Esophagus squamous epithelium (tissue), 5 donors: ENCODE measurements around the gene ST8SIA2. TPM values are rescaled to one million over a fixed set of nuclear protein-coding genes. Genes with fewer than 3 reads are reported as not detected.
A peak's percentile ranks its signal among the peaks of the same experiment; 100 is the strongest.

Experiments
- DNase-seq: peaks from one replicate; lab custom pipeline; 2025; lab: John Stamatoyannopoulos, UW
- H3K27ac ChIP-seq, 4 donors: fragments of 200-600 bp; sonication (generic); one replicate each; pipeline ENCODE4 v1.5.1; 2016 to 2019; ENCODE audit warnings: mild to moderate bottlenecking in 1 of 4
- H3K27me3 ChIP-seq, 4 donors: fragments of 200-600 bp; sonication (generic); 1 replicate in 3 of 4; 2 replicates in 1 of 4; pipeline versions ENCODE4 v1.5.1 to v1.6.0; 2017 to 2021; ENCODE audit warnings: antibody characterized with exemption in 1 of 4
- H3K36me3 ChIP-seq, 3 donors: fragments of 200-600 bp; sonication (generic); one replicate each; pipeline ENCODE4 v1.5.1; 2016 to 2019
- H3K4me1 ChIP-seq, 3 donors: fragments of 200-600 bp; sonication (generic); one replicate each; pipeline ENCODE4 v1.5.1; 2017 to 2019
- H3K4me3 ChIP-seq, 4 donors: fragments of 200-600 bp; sonication (generic); 1 replicate in 3 of 4; 2 replicates in 1 of 4; pipeline ENCODE4 v1.5.1; 2016 to 2019; ENCODE audit warnings: mild to moderate bottlenecking in 2 of 4, moderate library complexity in 1 of 4
- H3K9me3 ChIP-seq, 3 donors: fragments of 200-600 bp; sonication (generic); one replicate each; pipeline ENCODE4 v1.5.1; 2016 to 2019
- CTCF ChIP-seq, 6 experiments: fragments of 450-650 bp in 4 of 6; fragments of 200-600 bp in 2 of 6; sonication (generic) in 2 of 6; IDR thresholded peaks; one replicate each; pipeline ENCODE4 v1.5.1; 2016 to 2019; ENCODE audit warnings: antibody characterized with exemption in 6 of 6, mild to moderate bottlenecking in 4 of 6, moderate library complexity in 4 of 6
- POLR2A ChIP-seq, 4 donors: fragments of 450-650 bp; IDR thresholded peaks; one replicate each; pipeline ENCODE4 v1.6.1; 2017; ENCODE audit warnings: antibody characterized with exemption in 4 of 4, mild to moderate bottlenecking in 4 of 4, moderate library complexity in 3 of 4
- WGBS, 2 donors: methylation state at CpG; one replicate each; pipeline ENCODE4 v1.1.5; 2018; 5-methylcytosine and 5-hydroxymethylcytosine counted together
- intact Hi-C: fragments of 100-400 bp; cut with DNase I; formaldehyde crosslinking; loops from one replicate; pipeline ENCODE4 v1.15.0; 2022
- total RNA-seq, 4 donors: library from RNA; depleted of rRNA; stranded (reverse); fragments of >200 nt; gene quantifications; one replicate each; pipeline ENCODE4 v1.1.0, GENCODE V29; 2016
- donor health status: DM: yes; HTN: yes; CAD: no.

The ST8SIA2 gene, protein sequence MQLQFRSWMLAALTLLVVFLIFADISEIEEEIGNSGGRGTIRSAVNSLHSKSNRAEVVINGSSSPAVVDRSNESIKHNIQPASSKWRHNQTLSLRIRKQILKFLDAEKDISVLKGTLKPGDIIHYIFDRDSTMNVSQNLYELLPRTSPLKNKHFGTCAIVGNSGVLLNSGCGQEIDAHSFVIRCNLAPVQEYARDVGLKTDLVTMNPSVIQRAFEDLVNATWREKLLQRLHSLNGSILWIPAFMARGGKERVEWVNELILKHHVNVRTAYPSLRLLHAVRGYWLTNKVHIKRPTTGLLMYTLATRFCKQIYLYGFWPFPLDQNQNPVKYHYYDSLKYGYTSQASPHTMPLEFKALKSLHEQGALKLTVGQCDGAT
- not detected for total RNA-seq

- TF ChIP-seq CTCF (IDR thresholded peaks at IDR 0.05) (no peak), POLR2A (IDR thresholded peaks at IDR 0.05) (no peak)
- Histone ChIP-seq H3K27ac (no peak within 1 kb of the TSS), H3K4me1 (peaks cover 7 to 25% (median 9%) of the 10 kb centered on the region in 3 donors), H3K36me3 (no peaks in the 10 kb centered on the region), H3K4me3 (peak within 1 kb of the TSS; percentile 7 to 51 (median 33)), H3K27me3 (peaks cover 13 to 100% (median 25%) of the 10 kb centered on the region in 4 donors), H3K9me3 (no peaks in the 10 kb centered on the region)
- WGBS, 2 donors = 17 to 19% methylated on average over 10 to 20 of the region's 78 CpGs
- intact Hi-C loops = no loop called here
- DNase-seq = no peak
Observed at GRCh38 chr15:92393071-92393979, at the start of gene ST8SIA2. Gene ST8SIA2 (plus strand): TSS chr15:92393881. CDS start chr15:92394065, 184 bp downstream.

GRCh38 chr15:92343924-92344643 lies 49.6 kb upstream of the ST8SIA2 start:
- no peak for DNase-seq
- TF ChIP-seq POLR2A (IDR thresholded peaks at IDR 0.05) (no peak), CTCF (IDR thresholded peaks at IDR 0.05) (no peak)
- no peaks in the 10 kb centered on the region for H3K36me3 ChIP-seq
- WGBS, 2 donors = 27 to 28% methylated on average over 11 to 14 of the region's 17 CpGs
- H3K4me3 ChIP-seq = no peak overlapping the region
- peaks cover 0 to 7% (median 2%) of the 10 kb centered on the region in 3 donors for H3K4me1 ChIP-seq
- H3K9me3 ChIP-seq = no peaks in the 10 kb centered on the region
- intact Hi-C loops = no loop called here
- H3K27ac ChIP-seq = no peak overlapping the region
- peaks cover 0 to 69% (median 0%) of the 10 kb centered on the region in 4 donors for H3K27me3 ChIP-seq

DNA sequence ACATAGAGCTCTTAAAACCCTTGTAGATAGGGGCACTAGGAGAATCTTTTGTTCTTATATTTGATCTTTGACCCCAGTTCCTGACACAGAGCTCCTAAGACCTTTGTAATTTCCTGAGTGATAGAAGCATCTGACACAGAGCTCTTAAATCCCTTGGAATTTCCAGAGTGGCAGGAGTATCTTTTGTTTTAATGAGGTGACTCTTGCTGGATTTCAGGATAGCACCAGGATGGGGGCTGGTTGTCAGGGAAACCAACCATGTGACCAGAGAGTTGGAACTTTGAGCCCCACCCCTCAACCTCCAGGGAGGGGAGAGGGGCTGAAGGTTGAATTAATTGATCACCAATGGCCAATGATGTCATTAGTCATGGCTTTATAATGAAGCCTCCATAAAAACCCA lies 47.6 kb upstream of the ST8SIA2 start:
- H3K27me3 ChIP-seq = peaks cover 0 to 75% (median 0%) of the 10 kb centered on the region in 4 donors
- no peaks in the 10 kb centered on the region for H3K36me3 ChIP-seq
- H3K27ac ChIP-seq = no peak overlapping the region
- no peak overlapping the region for H3K4me3 ChIP-seq
- intact Hi-C loops = no loop called here
- no peaks in the 10 kb centered on the region for H3K9me3 ChIP-seq
- H3K4me1 ChIP-seq = peaks cover 0 to 7% (median 2%) of the 10 kb centered on the region in 3 donors
- no peak for DNase-seq
- TF ChIP-seq POLR2A (IDR thresholded peaks at IDR 0.05) (no peak), CTCF (IDR thresholded peaks at IDR 0.05) (no peak)

DNA sequence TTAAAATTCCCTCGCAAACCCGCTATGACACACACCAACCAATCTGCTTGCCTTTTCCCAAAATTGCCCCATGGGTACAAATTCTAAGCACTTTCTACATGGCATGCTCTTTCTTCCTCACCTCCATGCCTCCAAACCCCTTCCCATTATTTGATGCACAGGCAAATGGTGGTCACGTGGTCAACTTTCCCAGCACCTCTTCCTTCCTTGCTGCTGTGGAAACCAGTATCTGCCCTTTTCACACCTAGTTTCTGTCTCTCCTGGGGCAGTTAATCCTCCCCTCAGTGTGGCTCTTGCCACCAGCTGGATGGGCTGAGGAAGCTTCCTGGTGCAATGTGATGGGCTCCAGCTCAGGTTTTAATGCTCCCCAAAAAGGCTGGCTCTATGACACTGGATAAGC lies 38.4 kb upstream of the ST8SIA2 start:
- intact Hi-C loops = no loop called here
- WGBS, 2 donors = 90 to 94% methylated on average over 3 of the region's 3 CpGs
- no peak overlapping the region for H3K4me3 ChIP-seq
- no peaks in the 10 kb centered on the region for H3K4me1 ChIP-seq
- H3K27me3 ChIP-seq = no peaks in the 10 kb centered on the region
- TF ChIP-seq CTCF (IDR thresholded peaks at IDR 0.05) (no peak), POLR2A (IDR thresholded peaks at IDR 0.05) (no peak)
- DNase-seq = no peak
- no peaks in the 10 kb centered on the region for H3K36me3 ChIP-seq
- H3K9me3 ChIP-seq = no peaks in the 10 kb centered on the region
- H3K27ac ChIP-seq = no peak overlapping the region
